Ishikawa (cell line): ENCODE measurements around the gene CCDC60.

Source experiments
- CREB1 ChIP-seq: IDR thresholded peaks from 2 replicates; pipeline ENCODE4 v1.6.1; 2012; ENCODE audit warnings: low read depth
- EP300 ChIP-seq: IDR thresholded peaks from 2 replicates; pipeline ENCODE4 v1.6.1; 2012; ENCODE audit warnings: borderline replicate concordance
- FOXM1 ChIP-seq: IDR thresholded peaks from 2 replicates; pipeline ENCODE4 v1.6.1; 2012; ENCODE audit warnings: low read depth, borderline replicate concordance
- TF ChIP-seq, protein P1 (sequence below): IDR thresholded peaks from 2 replicates; pipeline ENCODE4 v1.6.1; 2012; ENCODE audit warnings: low read depth, mild to moderate bottlenecking
- TF ChIP-seq, protein P2 (sequence below): IDR thresholded peaks from 2 replicates; pipeline ENCODE4 v1.6.1; 2012

DNA sequence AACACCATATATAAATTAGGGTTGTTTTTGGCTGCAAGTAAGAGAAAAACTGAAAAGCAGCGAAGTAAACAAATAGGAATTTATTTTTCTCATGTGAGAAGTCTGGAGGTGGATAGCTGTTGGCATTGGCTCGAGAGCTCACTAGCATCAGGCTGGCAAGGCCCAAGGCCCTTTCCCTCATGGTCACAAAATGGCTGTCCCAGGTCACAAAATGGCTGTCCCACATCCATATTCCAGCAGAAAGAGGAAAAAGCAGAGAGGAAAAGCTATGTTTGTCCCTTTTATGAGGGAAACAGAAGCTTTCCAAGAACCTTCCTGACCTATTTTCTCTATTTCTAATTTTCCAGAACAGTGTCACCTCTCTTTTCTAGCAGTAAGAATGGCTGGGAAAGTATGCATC is 7.5 kb downstream of the CCDC60 start:
- TF ChIP-seq CREB1 (no peak), FOXM1 (no peak), EP300 (no peak)
- TF ChIP-seq, protein P1, sequence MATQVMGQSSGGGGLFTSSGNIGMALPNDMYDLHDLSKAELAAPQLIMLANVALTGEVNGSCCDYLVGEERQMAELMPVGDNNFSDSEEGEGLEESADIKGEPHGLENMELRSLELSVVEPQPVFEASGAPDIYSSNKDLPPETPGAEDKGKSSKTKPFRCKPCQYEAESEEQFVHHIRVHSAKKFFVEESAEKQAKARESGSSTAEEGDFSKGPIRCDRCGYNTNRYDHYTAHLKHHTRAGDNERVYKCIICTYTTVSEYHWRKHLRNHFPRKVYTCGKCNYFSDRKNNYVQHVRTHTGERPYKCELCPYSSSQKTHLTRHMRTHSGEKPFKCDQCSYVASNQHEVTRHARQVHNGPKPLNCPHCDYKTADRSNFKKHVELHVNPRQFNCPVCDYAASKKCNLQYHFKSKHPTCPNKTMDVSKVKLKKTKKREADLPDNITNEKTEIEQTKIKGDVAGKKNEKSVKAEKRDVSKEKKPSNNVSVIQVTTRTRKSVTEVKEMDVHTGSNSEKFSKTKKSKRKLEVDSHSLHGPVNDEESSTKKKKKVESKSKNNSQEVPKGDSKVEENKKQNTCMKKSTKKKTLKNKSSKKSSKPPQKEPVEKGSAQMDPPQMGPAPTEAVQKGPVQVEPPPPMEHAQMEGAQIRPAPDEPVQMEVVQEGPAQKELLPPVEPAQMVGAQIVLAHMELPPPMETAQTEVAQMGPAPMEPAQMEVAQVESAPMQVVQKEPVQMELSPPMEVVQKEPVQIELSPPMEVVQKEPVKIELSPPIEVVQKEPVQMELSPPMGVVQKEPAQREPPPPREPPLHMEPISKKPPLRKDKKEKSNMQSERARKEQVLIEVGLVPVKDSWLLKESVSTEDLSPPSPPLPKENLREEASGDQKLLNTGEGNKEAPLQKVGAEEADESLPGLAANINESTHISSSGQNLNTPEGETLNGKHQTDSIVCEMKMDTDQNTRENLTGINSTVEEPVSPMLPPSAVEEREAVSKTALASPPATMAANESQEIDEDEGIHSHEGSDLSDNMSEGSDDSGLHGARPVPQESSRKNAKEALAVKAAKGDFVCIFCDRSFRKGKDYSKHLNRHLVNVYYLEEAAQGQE, result no peak
- TF ChIP-seq, protein P2, sequence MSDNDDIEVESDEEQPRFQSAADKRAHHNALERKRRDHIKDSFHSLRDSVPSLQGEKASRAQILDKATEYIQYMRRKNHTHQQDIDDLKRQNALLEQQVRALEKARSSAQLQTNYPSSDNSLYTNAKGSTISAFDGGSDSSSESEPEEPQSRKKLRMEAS, result no peak
